A204.1 (cell line): ENCODE data around the gene CATSPER3.

Experiments
- FAIRE-seq: peaks from 2 replicates; lab custom pipeline; 2012; peaks lifted over from hg19 to GRCh38; lab: Jason Lieb, UNC

CATSPER3 gene

GRCh38 chr5:135042595-135042994, 74.9 kb downstream of the CATSPER3 start:
- FAIRE-seq = no peak

GRCh38 chr5:135045488-135045887, 77.8 kb downstream of the CATSPER3 start:
- FAIRE-seq = no peak

GRCh38 chr5:135046661-135047346, 79.1 kb downstream of the CATSPER3 start:
- no peak for FAIRE-seq

GRCh38 chr5:135047347-135047695, 79.6 kb downstream of the CATSPER3 start:
- FAIRE-seq = no peak

GRCh38 chr5:135048286-135048685, 80.6 kb downstream of the CATSPER3 start:
- FAIRE-seq = no peak

GRCh38 chr5:135048930-135049329, 81.2 kb downstream of the CATSPER3 start:
- FAIRE-seq = no peak

GRCh38 chr5:135050244-135050767, 82.6 kb downstream of the CATSPER3 start:
- no peak for FAIRE-seq

- FAIRE-seq = no peak
Measured at GRCh38 chr5:135051399-135051798, 83.7 kb downstream of the CATSPER3 start.

GRCh38 chr5:135051872-135052271, 84.2 kb downstream of the CATSPER3 start:
- FAIRE-seq = no peak

GRCh38 chr5:135052511-135053145, 84.9 kb downstream of the CATSPER3 start:
- FAIRE-seq = no peak

- FAIRE-seq = no peak
Measured at GRCh38 chr5:135053278-135053677, 85.6 kb downstream of the CATSPER3 start.

GRCh38 chr5:135053989-135054388, 86.3 kb downstream of the CATSPER3 start:
- no peak for FAIRE-seq

- no peak for FAIRE-seq
Measured at GRCh38 chr5:135054546-135054945, 86.8 kb downstream of the CATSPER3 start.

GRCh38 chr5:135055396-135055795, 87.7 kb downstream of the CATSPER3 start:
- FAIRE-seq = no peak

GRCh38 chr5:135056316-135057030, 88.8 kb downstream of the CATSPER3 start:
- FAIRE-seq = no peak

GRCh38 chr5:135057233-135057632, 89.5 kb downstream of the CATSPER3 start:
- no peak for FAIRE-seq

- no peak for FAIRE-seq
Measured at GRCh38 chr5:135058331-135058732, 90.6 kb downstream of the CATSPER3 start.

- FAIRE-seq = no peak
Measured at GRCh38 chr5:135059000-135059923, 91.6 kb downstream of the CATSPER3 start.

- FAIRE-seq = no peak
Measured at GRCh38 chr5:135060021-135060420, 92.3 kb downstream of the CATSPER3 start.

- no peak for FAIRE-seq
Measured at GRCh38 chr5:135061001-135061400, 93.3 kb downstream of the CATSPER3 start.
